ENCODE measurements around the gene INTS15.

DNA sequence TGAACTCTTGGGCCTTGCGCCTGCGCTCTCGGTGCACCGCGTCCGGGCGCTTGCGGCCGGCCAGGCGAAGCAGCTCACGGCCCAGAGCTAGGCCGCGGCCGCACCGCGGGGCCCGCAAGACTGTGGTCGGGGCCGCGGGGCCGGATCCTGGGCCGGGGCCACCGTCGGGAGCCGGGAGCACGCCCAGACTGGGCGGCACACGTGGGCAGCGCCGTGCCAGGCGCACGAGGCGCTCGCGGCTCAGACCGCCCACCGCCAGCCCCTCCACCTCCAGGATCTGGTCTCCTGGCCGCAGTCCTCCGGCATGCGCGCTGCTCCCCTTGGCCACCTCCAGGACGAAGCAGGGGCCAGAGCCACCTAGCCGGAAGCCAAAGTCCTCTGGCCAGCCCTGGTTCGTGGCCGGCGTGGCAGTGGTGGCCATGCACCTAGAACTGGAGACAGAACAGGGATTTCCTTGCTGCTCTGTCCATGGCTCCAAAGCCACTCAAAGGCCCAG lies 38.8 kb upstream of the INTS15 start, which contains the start of gene GRID2IP:
- TF ChIP-seq EZH2 (IDR thresholded peaks at IDR 0.05; ENCODE audit: low read length, unreplicated experiment), result no peak
- TF ChIP-seq, protein P1, sequence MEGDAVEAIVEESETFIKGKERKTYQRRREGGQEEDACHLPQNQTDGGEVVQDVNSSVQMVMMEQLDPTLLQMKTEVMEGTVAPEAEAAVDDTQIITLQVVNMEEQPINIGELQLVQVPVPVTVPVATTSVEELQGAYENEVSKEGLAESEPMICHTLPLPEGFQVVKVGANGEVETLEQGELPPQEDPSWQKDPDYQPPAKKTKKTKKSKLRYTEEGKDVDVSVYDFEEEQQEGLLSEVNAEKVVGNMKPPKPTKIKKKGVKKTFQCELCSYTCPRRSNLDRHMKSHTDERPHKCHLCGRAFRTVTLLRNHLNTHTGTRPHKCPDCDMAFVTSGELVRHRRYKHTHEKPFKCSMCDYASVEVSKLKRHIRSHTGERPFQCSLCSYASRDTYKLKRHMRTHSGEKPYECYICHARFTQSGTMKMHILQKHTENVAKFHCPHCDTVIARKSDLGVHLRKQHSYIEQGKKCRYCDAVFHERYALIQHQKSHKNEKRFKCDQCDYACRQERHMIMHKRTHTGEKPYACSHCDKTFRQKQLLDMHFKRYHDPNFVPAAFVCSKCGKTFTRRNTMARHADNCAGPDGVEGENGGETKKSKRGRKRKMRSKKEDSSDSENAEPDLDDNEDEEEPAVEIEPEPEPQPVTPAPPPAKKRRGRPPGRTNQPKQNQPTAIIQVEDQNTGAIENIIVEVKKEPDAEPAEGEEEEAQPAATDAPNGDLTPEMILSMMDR (conservative IDR thresholded peaks at IDR 0.05; ENCODE audit: low read depth, low read length), result no peak
- no peak for TF ChIP-seq EZH2phosphoT487 (IDR thresholded peaks at IDR 0.05; ENCODE audit: borderline replicate concordance, low read length)

Data from PC-3 (cell line).